NB4 (cell line): ENCODE measurements around the gene TCP1.

Experiments used
- TF ChIP-seq, protein P1 (sequence below): IDR thresholded peaks from one replicate; pipeline ENCODE4 v1.5.1; 2012; ENCODE audit warnings: low read depth, low read length
- TF ChIP-seq, protein P2 (sequence below): IDR thresholded peaks from 2 replicates; pipeline ENCODE4 v1.6.1; 2011; ENCODE audit warnings: low read depth, low read length

DNA sequence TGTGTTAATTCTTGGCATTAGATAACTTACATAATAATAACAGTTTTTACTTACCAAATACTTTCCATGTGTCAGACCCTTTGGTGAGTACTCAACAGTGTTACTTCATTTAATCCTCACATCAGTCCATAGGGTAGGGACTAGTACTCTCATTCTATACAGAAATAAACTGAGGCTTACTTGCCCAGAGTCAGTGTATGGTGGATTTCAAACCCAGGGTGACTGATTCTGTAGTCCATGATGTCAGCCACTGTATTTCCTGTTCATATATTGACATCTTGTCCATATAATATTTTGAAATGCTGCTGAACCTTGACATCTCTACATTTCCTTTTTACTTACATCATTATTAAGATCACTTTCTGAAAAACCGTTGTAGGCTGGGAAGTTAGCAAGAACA is 8.2 kb upstream of the TCP1 start:
- TF ChIP-seq, protein P1, sequence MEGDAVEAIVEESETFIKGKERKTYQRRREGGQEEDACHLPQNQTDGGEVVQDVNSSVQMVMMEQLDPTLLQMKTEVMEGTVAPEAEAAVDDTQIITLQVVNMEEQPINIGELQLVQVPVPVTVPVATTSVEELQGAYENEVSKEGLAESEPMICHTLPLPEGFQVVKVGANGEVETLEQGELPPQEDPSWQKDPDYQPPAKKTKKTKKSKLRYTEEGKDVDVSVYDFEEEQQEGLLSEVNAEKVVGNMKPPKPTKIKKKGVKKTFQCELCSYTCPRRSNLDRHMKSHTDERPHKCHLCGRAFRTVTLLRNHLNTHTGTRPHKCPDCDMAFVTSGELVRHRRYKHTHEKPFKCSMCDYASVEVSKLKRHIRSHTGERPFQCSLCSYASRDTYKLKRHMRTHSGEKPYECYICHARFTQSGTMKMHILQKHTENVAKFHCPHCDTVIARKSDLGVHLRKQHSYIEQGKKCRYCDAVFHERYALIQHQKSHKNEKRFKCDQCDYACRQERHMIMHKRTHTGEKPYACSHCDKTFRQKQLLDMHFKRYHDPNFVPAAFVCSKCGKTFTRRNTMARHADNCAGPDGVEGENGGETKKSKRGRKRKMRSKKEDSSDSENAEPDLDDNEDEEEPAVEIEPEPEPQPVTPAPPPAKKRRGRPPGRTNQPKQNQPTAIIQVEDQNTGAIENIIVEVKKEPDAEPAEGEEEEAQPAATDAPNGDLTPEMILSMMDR: no peak
- TF ChIP-seq, protein P2, sequence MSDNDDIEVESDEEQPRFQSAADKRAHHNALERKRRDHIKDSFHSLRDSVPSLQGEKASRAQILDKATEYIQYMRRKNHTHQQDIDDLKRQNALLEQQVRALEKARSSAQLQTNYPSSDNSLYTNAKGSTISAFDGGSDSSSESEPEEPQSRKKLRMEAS: no peak
